HK-2 (cell line): ENCODE measurements around the gene GLT6D1.

Source experiments
- DNase-seq: peaks from one replicate; pipeline ENCODE4 v3.0.0-alpha.2; 2018; ENCODE audit not compliant: unreplicated experiment

Gene GLT6D1

DNA sequence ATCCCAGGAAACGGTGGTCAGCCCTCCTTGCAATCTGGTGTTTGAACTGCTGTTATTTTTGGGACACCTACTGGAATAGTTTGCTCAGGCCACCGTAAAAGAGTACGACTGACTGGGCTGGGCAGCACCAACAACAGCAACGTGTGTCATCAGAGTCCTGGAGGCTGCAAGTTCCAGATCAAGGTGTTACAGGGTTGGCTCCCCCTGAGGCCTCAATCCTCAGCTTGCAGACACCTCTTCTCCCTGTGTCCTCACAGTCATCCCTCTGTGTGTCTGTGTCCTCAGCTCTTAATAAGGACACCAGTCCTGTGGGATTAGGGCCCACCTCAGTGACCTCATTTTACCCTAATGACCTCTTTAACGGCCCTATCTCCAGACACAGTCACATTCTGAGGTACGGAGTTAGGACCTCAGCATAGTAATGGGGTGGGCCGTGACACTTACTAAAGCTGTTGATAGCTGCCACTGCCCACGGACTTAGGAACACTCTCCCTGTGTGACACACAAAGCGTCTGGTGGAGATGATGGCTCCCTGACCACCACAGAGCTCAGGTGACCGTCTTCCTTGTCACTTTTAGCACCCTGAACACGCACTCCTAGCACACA is 16.8 kb downstream of the GLT6D1 start:
- DNase-seq = no peak

DNA sequence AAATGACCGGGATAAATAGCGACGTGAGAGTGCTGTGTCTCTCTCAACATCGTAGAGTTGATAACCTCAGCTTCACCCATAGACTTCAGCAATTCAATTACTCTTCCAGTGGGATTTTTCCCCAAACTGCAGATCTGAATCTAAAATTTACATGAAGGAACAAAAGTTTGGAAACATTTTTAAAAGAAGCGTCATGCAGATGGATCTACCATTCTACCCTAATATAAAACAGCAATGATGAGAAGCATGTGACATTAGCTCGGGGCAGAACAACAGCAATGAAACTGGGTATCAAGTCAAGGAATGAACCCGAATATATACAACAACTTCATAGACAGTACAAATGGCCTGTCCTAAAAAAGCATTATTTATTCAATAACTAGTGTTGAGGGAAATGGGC is 18.8 kb downstream of the GLT6D1 start:
- DNase-seq = no peak

DNA sequence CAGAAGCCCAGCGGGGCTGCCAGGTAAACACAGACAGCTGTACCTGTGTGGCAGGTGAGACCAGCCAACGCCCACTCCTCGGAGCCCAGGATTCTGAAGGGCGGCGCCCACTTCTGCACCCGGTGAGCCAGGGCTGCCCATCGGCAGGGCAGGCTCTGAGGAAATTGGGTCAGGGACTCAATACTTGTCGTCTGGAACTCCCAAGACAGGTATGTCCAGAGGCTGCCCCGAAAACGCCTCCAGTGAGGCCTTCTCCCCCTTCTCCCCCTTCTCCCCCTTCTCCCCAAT is 19.8 kb downstream of the GLT6D1 start:
- DNase-seq = no peak

DNA sequence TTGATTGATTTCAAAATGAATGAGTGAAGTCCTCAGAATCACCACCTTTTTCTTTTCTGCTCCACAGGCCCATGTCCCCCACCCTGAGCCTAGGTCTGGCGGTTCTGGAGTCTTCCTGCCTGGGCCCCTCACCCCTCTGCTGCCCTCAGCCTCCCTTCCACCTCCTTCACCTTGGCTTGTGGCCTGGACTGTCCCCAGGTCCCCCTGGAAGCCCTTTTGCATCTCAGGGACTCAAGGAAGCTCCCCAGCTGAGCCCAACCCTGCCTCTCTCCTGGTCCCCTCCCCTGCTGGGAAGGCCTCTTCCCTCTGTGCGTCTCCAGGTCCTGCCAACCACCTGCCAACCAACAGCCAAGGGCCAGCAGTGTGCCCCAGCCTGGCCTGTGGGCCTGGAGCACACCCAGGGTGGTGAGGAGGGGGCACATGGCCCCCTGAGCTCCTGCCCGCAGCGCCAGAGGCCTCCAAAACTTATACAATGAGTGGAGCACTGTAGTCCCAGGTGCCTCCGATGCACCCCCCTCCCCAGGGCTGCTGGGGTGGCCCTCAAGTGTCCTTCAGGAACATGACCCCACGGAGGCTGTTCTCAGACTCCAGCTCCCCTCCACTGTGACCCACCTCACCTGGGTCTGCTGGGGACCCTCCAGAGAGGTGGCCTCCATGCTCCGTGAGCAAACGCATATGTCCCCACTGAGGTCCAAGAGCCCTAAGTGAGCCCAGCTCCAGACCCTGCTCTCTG is 20.3 kb downstream of the GLT6D1 start:
- DNase-seq = no peak

DNA sequence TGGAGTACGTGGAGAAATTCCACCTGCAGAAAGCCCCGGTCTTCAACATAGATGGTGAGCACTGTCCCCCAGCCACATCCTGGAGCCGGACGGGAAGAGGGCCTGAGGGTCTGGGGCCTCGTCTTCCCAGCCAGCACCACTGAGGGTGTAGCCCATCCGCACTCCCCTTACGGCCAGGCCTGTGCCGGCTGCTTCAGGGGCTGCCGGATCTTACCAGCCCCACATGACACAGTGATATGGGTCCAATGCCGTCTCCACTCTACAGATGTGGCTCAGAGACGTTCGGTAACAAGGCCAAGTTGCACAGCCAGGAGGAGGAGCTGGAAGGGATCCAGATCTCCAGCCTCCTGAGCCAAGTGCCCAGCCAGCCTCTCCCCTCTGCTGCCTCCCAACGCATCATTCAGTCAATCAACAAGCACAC is 21.3 kb downstream of the GLT6D1 start:
- no peak for DNase-seq

DNA sequence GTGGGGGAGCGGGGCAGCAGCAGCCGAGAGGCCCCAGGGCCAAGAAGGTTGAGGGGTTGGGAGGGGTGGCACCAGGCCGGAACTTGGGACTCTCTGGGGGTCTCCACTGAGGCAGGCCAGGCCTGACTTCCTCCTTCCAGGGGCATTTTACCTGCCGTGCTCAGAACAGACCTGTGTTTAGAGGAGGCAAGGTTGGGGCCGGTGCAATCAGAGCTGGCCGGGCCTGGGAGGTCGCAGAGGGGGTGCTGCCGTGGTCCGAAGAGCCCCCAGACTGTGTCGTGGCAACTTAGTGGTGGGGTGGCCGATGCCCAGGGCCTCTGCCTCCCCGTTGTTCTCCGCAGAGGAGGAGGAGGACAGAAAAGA is 21.8 kb downstream of the GLT6D1 start:
- no peak for DNase-seq

DNA sequence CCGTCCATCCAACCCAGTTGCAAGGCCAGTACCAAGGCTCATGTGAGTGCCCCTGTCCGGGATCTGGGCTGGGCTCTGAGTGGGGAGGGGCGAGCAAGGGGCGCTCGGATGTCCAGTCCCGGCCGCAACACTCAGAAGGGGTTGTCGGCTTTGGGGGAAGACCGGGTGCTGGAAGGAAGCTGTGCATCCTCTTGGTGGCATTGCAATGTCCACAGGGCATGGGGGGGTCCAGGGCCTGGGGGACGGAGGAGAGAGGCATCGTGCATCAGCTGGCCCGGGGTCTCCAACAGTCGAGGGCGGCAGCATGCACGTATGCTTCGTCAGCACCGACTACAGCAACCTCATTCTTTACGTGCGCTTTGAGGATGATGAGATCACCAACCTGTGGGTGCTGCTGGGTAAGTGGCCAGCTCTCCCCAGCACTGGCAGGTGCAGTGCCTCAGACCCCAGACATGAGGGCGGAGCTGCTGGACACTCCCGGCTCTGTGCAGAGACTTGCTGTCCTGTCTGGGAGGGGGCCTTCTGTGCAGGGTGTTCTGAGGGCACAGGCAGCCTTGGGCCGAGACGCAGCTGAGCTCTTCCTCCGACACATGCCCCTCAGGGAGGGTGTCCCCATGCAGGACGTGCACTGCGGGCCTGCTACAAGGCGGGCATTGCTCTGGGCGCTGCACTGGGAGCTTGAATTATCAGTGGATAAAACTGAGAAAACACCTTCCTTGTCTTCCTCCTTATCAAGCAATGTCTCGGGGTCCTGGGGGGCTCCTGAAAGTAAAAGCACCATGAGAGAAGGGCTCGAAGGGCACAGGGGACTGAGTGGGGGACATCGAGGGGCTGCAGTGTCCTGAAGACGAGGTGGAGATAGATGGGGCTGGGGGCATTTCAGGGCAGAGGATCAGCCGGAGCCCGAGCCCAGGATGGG is 22.5 kb downstream of the GLT6D1 start:
- no peak for DNase-seq

DNA sequence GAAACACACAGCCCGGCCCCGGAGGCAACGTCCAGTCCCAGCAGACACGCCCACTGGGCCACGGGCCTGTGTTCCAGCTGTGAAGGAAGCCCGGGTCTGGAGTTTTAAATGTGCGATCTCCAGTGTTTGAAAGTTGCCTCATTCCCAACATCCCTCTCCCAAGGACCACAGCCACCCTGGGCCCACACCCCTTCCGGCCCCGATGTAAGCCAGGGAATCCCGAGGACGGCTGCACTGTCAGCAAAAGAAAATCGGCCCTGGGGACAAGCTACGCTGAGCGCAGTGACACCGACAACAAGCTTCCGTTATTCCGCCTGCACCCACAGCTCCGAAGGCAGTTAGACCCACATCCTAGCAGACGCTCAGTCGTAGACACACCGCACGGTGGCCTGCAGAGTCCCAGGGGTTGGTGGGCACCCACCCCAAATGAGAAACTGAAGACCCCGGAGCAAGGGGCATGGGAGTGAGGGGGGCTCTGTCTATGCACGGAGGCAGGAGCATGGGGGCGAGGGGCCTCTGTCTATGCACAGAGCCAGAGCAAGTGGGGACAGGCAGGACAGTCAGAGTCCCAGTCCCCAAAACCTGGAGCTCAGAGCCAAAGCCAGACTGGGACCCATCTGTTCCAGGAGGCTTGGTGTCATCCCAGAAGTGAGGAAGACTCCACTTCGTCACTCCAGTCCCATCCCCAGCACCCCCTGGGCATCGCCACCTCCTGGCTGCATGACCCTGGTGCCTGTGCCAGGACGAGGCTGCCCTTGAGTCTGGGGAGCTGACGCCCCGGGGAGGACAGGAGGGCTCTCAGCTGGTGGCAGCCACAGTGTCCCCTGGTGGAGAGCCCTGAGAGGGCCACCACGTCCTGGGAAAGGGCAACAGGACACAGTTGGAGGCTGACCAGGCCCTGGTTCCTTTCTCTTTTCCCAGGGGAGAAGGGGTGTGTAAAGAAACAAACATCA is 23.4 kb downstream of the GLT6D1 start:
- DNase-seq = no peak

DNA sequence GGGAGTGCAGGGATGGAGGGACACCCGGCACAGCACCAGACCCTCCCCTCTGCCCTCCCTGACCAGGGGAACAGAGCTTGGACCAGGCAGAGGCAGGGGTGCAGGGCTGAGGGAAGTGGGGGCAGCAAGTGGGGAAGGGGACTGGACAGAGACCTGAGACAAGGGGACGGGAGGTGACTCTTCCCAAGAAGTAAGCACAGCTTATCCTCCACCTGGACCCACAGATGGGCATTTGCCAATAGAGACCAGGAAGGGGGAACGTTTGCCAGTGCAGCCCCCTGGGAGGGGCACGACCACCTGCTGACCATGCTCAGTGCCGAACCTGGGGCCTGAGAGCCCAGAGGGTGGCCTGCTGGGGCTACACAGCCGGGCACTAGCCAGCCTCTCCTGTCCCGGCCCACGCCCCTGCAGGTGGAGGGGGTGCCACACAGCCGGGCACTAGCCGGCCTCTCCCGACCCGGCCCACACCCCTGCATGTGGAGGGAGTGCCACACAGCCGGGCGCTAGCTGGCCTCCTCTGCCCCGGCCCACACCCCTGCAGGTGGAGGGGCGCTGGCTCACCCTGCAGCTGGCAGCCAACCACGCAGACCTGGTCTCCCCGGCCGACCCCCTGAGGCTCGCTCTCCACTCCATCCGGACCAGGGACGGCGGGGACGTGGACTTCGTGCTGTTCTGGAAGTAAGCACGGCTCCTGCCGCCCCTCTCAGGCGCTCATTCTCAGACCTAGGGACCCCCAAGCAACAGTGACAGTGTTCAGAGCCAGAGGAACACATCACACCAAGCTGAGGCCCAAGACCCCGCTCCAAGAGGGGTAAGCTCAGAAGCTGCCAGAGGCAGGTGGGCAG is 24.3 kb downstream of the GLT6D1 start:
- no peak for DNase-seq

DNA sequence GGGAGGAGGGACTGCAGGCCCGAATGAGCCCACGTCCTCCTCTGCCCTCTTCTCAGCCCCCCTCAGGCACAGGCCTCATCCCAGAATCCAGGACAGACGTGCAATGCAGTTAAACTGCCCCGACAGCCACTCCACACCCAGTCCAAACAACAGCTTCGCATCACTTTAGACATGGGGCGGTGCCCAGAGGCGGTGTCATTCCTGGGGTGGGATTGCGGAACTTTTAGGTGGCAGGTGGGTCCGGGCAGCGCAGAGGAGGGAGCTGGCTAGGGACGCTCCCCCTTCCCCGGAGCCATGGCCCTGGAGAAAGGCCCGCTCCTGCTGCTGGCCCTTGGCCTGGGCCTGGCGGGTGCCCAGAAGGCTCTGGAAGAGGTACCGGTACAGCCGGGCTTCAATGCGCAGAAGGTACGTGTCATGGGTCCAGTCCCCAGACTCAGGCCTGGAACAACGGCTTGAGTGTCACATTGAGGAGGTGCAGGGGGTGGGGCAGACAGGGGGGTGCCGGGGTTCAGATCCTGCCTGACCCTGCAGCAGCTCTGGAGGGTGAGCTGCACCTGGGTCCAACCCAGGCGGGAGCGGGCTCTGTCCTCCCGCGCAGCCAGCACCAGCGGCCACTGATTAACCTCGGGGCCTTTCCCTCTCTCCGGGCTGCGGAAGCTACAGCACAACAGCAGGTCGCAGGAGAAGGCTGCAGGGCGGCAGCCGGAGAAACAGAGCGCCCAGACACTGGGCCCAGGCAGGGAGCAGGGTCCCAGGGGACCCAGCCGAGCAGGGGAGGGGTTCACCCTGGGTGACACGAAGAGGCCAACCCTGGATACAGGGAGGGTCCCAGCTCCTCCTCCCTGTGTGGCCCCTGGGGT is 25.2 kb downstream of the GLT6D1 start:
- no peak for DNase-seq

DNA sequence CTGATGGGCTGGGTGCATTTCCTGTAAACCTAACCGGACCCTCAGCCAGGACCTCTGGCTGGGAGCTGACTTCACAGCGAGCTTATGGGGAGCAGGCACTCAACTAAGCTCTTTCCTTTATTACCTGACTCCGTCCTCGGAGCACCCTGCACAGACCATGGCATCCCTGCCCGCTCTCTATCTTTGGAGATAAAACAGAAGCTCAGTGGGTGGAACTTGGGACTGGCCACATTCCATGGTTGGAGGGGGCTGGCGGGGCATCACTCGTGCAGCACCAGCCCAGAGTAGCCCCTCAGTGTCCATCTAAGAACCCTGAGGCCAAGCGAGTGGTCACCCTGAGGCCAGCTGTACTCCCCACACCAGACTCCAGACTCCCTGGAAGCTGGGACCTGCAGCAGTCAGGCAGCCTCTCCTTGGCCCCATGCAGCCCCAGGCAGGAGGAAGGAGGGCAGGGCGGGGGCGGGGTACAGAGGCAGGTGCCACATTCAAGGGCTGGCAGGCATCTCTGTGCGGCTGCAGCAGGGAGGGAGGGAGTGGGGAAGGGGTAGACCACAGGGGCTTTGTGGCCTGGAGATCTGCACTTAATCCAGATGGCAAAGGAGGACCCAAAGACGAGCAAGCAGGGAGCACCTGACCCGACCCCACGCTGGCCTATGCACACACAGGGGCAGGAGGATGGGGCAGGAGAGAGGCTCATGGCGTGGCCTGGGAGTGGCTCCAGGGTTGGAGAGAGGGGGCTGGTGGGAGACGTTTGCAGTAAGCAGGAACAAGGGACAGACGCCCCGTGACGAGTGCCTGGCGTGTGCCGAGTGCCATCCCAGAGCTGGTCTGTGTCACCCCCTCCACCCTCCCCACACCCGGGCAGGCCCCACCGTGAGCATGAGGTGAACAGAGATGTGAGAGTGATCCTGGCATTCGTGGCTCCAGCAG is 26.1 kb downstream of the GLT6D1 start:
- DNase-seq = no peak

DNA sequence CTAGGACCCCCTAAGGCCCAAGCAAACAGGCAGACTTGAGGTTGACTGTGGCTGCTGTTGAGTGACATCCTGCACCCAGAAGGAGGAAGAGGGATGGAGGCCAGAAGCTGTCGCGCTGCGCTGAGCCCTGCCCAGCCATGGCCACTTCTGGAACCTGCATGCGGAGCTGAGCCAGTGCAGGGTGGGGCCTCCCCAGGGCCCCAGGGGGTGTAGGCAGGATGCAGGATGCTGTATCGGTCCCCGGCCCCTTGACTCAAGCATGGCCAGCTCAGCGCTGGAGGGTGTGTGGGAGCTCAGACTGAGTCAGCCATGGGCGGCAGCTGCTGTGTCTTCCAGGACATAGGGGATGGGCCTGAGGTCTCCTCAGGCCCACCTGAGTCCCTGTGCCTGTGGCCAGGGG is 26.9 kb downstream of the GLT6D1 start:
- DNase-seq = no peak

DNA sequence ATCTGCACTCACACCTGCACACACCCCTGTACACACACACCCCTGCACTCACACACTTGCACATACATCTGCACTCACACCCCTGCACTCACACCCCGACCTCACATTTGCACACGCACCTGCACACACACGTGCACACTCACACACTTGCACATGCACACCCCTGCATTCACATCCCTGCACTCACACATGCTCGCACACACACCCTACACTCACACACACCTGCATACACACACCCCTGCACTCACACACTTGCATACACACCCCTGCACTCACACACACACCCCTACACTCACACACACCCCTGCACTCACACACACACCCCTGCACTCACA is 27.5 kb downstream of the GLT6D1 start:
- DNase-seq = no peak

DNA sequence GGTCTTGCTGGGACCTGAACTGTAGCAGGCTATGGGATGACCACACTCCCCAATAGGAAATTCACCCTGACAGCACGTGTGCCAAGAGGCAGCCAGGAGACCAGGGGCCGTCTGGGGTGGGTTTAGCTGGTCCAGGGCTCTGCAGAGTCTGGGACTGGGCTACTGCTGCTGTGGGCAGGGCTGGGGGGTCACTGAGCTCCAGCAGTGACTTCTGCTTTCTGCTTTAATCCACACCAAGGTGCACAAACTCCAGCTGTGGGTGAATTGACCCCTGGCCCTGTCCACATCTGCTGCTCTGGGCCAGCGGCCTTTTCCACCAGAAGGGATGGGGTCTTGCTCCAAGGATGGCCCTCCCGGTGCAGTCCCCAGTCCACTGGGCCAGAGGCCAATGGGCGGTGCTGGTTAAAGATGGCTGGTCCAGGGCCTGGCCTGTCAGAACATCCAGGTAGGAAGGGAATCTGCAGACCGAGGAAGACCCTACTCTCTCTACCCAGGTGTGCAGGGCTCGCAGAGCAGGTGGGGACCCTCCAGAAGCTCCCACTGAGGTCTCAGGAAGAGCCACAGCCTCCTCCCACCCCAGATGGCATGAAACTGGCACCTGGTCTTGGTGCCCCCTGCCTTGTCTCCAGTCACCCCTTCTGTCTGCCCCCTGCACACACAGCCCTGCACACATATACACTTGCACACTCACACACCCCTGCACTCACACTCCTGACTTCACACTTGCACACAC is 28.0 kb downstream of the GLT6D1 start:
- no peak for DNase-seq

DNA sequence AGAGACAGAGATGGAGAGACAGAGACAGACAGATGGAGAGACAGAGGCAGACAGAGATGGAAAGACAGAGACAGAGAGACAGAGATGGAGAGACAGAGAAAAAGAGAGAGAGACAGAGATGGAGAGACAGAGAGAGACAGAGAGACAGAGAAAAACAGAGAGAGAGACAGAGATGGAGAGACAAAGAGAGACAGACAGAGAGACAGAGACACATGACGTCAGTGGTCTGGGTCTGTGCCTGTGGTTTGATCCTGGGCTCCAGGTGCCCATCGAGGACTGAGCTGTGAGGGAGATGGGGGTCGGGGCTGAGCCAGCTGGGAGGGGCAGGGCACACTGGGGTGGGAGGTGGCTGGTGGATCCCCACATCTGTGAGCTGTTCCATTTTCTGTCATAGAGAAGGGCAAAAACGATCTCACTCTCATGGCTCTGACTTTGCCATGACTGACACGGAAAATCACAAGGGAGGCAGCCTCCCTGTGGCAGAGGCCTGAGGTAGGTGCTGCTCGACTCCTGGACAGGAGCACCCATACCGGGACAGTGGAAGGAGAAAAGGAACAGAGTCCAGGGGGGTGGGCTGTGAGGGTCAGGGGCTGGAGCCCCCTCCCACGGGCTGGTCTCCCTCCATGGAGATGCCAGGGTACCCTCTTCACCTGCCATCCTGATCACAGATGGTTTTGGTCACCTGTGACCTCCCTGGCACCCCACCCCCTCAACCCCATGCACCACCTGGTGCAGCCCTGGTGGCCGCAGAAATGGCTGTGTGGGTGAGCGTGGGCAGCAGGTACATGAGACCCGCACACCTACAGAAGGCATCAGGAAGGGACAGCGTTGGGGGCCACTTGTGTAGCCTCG is 28.8 kb downstream of the GLT6D1 start:
- no peak for DNase-seq

DNA sequence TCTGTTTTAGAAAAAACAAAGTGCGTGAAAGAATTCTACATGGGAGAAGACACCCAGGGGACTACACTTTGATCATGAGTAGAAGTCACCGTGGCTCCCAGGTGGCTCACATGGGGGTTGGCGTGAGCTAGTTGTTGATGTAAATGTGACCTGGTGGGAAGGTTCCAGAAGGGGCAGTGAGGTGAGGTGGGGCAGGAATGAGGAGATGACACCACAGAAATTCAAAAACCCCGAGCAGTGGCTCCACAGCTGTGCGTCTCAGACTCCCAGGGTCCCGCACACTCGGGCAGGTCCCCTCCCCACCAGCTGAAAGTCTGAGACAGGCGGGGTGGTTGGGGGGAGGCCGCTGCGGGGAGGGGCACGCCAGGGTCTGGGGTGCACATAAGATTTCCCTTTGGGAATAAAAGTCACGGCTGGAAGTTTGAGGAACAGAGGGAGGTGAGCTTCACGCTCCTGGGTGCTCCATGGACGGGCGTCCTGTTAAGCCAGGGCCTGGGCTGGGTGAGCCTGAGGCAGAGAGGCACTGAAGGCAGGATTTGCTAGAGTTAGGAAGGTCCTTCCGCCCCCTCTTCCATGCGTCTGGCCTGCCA is 29.9 kb downstream of the GLT6D1 start:
- DNase-seq = no peak

DNA sequence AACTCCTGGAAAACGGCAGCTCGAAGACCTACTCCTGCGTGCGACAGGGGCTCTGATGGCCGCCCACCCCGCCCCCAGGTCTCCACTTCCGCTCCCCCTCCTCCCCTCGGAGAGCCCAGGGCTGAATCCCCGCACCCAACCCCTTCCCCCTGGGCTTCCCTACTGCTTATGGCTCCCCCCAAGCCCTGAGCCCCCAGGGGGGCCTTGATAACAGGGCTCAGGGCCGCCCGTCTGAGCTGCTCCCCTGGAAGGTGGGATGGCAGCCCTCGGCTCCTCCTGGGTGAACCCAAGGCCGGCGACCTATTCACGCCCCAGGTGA is 30.4 kb downstream of the GLT6D1 start:
- no peak for DNase-seq
